GM23338 (cell line): Measurements from ENCODE around the gene ZMAT5. TPM values are rescaled to one million over a fixed set of nuclear protein-coding genes. Genes with fewer than 3 reads are reported as not detected.

Experiments
- ATAC-seq: fragments of 200-7000 bp; cut with Tn5 transposase; 3 replicates; pipeline ENCODE4 v1.9.1; 2020
- DNase-seq: peaks from one replicate; pipeline ENCODE4 v3.0.0-alpha.2; 2015; ENCODE audit warnings: low spot score
- H2AFZ ChIP-seq: fragments of 200-600 bp; sonication (generic); 2 replicates; pipeline ENCODE4 v1.8.0; 2016; ENCODE audit warnings: antibody characterized with exemption, mild to moderate bottlenecking, moderate library complexity
- H3F3A ChIP-seq: fragments of 200-600 bp; sonication (generic); replicated peaks from 2 replicates; pipeline ENCODE4 v1.8.0; 2017; ENCODE audit warnings: antibody characterized with exemption, mixed run types, low read depth
- H3K27ac ChIP-seq: fragments of 200-600 bp; sonication (generic); 2 replicates; pipeline ENCODE4 v1.6.1; 2016; ENCODE audit warnings: low read depth
- H3K27me3 ChIP-seq: fragments of 200-600 bp; sonication (generic); 2 replicates; pipeline ENCODE4 v1.8.0; 2016; ENCODE audit warnings: mild to moderate bottlenecking, mixed run types, moderate library complexity; ENCODE audit not compliant: insufficient read depth
- H3K36me3 ChIP-seq: fragments of 200-600 bp; sonication (generic); 2 replicates; pipeline ENCODE4 v1.8.0; 2016; ENCODE audit warnings: mild to moderate bottlenecking; ENCODE audit not compliant: insufficient read depth
- H3K4me1 ChIP-seq: fragments of 200-600 bp; sonication (generic); 2 replicates; pipeline ENCODE4 v1.8.0; 2016; ENCODE audit warnings: mild to moderate bottlenecking, moderate library complexity; ENCODE audit not compliant: insufficient read depth
- H3K4me2 ChIP-seq: fragments of 200-600 bp; sonication (generic); 2 replicates; pipeline ENCODE4 v1.7.1; 2017; ENCODE audit warnings: mixed run types
- H3K4me3 ChIP-seq: fragments of 200-600 bp; sonication (generic); 2 replicates; pipeline ENCODE4 v1.6.1; 2016; ENCODE audit warnings: mixed run types
- H3K79me2 ChIP-seq: fragments of 200-600 bp; sonication (generic); replicated peaks from 2 replicates; pipeline ENCODE4 v1.8.0; 2017; ENCODE audit warnings: mild to moderate bottlenecking; ENCODE audit not compliant: insufficient read depth
- H3K9me2 ChIP-seq: fragments of 200-600 bp; sonication (generic); 2 replicates; pipeline ENCODE4 v1.8.0; 2017; ENCODE audit not compliant: insufficient read depth
- H4K20me1 ChIP-seq: fragments of 200-600 bp; sonication (generic); replicated peaks from 2 replicates; pipeline ENCODE4 v1.8.0; 2017; ENCODE audit warnings: mild to moderate bottlenecking; ENCODE audit not compliant: insufficient read depth
- H3K27ac Mint-ChIP-seq: 2 replicates; pipeline ENCODE4 v1.8.0; 2020; ENCODE audit warnings: inconsistent platforms, mild to moderate bottlenecking, moderate library complexity, mixed read lengths
- H3K27me3 Mint-ChIP-seq: 3 replicates; pipeline ENCODE4 v1.8.0; 2022; ENCODE audit warnings: low read depth, mild to moderate bottlenecking, moderate library complexity, mixed read lengths, inconsistent platforms; ENCODE audit not compliant: insufficient read depth, poor library complexity
- H3K36me3 Mint-ChIP-seq: 3 replicates; pipeline ENCODE4 v1.8.0; 2021; ENCODE audit warnings: low read depth, mild to moderate bottlenecking, inconsistent platforms, moderate library complexity, mixed read lengths
- H3K4me1 Mint-ChIP-seq: 3 replicates; pipeline ENCODE4 v1.8.0; 2020; ENCODE audit warnings: mild to moderate bottlenecking, inconsistent platforms, mixed read lengths
- H3K4me3 Mint-ChIP-seq: 3 replicates; pipeline ENCODE4 v1.8.0; 2021; ENCODE audit warnings: moderate library complexity, mild to moderate bottlenecking, inconsistent platforms, mixed read lengths
- H3K9me3 Mint-ChIP-seq: 3 replicates; pipeline ENCODE4 v1.8.0; 2020; ENCODE audit warnings: moderate library complexity, mild to moderate bottlenecking, inconsistent platforms, mixed read lengths
- CREB1 ChIP-seq: fragments of 250-450 bp; sonication (Bioruptor Pico); IDR thresholded peaks from 2 replicates; pipeline ENCODE4 v1.5.0; 2020; ENCODE audit warnings: low read depth, mild to moderate bottlenecking, moderate library complexity
- ETS1 ChIP-seq: IDR thresholded peaks from 2 replicates; pipeline ENCODE4 v1.6.1; 2016; ENCODE audit warnings: antibody characterized with exemption
- EZH2 ChIP-seq: fragments of 200-600 bp; sonication (generic); IDR thresholded peaks from one replicate; pipeline ENCODE4 v1.8.0; 2017; ENCODE audit warnings: antibody characterized with exemption, mild to moderate bottlenecking, low read depth; ENCODE audit not compliant: unreplicated experiment
- EZH2phosphoT487 ChIP-seq: fragments of 200-600 bp; sonication (generic); IDR thresholded peaks from one replicate; pipeline ENCODE4 v1.8.1; 2018; ENCODE audit warnings: antibody characterized with exemption; ENCODE audit not compliant: unreplicated experiment
- JUNB ChIP-seq: IDR thresholded peaks from one replicate; pipeline ENCODE4 v1.6.1; 2016; ENCODE audit warnings: antibody characterized with exemption; ENCODE audit not compliant: unreplicated experiment
- POLR2AphosphoS5 ChIP-seq: IDR thresholded peaks from 2 replicates; pipeline ENCODE4 v1.6.1; 2016; ENCODE audit warnings: antibody characterized with exemption, low read depth
- REST ChIP-seq: IDR thresholded peaks from one replicate; pipeline ENCODE4 v1.6.1; 2018; ENCODE audit warnings: antibody characterized with exemption; ENCODE audit not compliant: unreplicated experiment
- ZNF114 ChIP-seq: fragments of 250-450 bp; sonication (Bioruptor Pico); IDR thresholded peaks from 2 replicates; pipeline ENCODE4 v1.5.0; 2020; ENCODE audit warnings: mild to moderate bottlenecking, moderate library complexity
- ZNF331 ChIP-seq: fragments of 250-450 bp; sonication (Bioruptor Pico); IDR thresholded peaks from 2 replicates; pipeline ENCODE4 v1.5.0; 2020; ENCODE audit warnings: low read depth, mild to moderate bottlenecking, moderate library complexity
- ZNF462 ChIP-seq: fragments of 250-450 bp; sonication (Bioruptor Pico); IDR thresholded peaks from 2 replicates; pipeline ENCODE4 v1.5.0; 2020; ENCODE audit warnings: mild to moderate bottlenecking, moderate library complexity
- polyA plus RNA-seq: library from polyadenylated mRNA; unstranded; fragments of >200 nt; fragmentation: Nextera tagmentation; extraction: Ambion mirVana; gene quantifications from 2 replicates; pipeline ENCODE4 v1.2.1, GENCODE V29; 2016
- total RNA-seq: library from RNA; depleted of rRNA; stranded (reverse); fragments of >200 nt; shearing (Covaris generic); gene quantifications from 2 replicates; pipeline ENCODE4 v1.2.3, GENCODE V29; 2014

The ZMAT5 gene
- total and polyA plus RNA-seq, 2 experiments from 2014 or later: 14.6 to 25.4 TPM

- no peak overlapping the region for H3K27ac ChIP-seq
- peaks cover 25% of the 10 kb centered on the region for H3K27me3 ChIP-seq
Measured at GRCh38 chr22:29724843-29725242, 42.0 kb downstream of the ZMAT5 start.

More at GRCh38 chr22:29724843-29725242, 42.0 kb downstream of the ZMAT5 start:
- Histone ChIP-seq H3F3A (no peaks in the 10 kb centered on the region; the same call in 1 of the 2 replicates), H3K36me3 (no peaks in the 10 kb centered on the region), H3K4me1 (no peaks in the 10 kb centered on the region; the same call in 1 of the 2 replicates), H2AFZ (no peak overlapping the region), H3K9me2 (no peaks in the 10 kb centered on the region), H3K79me2 (no peaks in the 10 kb centered on the region), H3K4me3 (no peak overlapping the region), H4K20me1 (no peaks in the 10 kb centered on the region), H3K4me2 (no peak overlapping the region)
- Mint-ChIP-seq H3K4me1 (peaks cover 9% of the 10 kb centered on the region; the same call in 2 of the 3 replicates), H3K27me3 (peaks cover 21% of the 10 kb centered on the region), H3K4me3 (no peak overlapping the region), H3K27ac (no peak overlapping the region), H3K9me3 (no peaks in the 10 kb centered on the region), H3K36me3 (no peaks in the 10 kb centered on the region)
- ATAC-seq: no peak
- DNase-seq: no peak
- TF ChIP-seq ZNF114 (CRISPR knock-in tag) (no peak), EZH2 (no peak), ZNF331 (CRISPR knock-in tag) (no peak), JUNB (no peak), ZNF462 (CRISPR knock-in tag) (no peak), EZH2phosphoT487 (no peak), CREB1 (CRISPR knock-in tag) (no peak), ETS1 (no peak), REST (no peak), POLR2AphosphoS5 (no peak)
